ENCODE results near the gene B3GALT4. TPM values are rescaled to one million over a fixed set of nuclear protein-coding genes. Genes with fewer than 3 reads are reported as not detected.
A peak's percentile ranks its signal among the peaks of the same experiment; 100 is the strongest.

B3GALT4 gene
- total and polyA plus RNA-seq, 2 experiments from 2014 or later, result 2.6 to 2.7 TPM

DNA sequence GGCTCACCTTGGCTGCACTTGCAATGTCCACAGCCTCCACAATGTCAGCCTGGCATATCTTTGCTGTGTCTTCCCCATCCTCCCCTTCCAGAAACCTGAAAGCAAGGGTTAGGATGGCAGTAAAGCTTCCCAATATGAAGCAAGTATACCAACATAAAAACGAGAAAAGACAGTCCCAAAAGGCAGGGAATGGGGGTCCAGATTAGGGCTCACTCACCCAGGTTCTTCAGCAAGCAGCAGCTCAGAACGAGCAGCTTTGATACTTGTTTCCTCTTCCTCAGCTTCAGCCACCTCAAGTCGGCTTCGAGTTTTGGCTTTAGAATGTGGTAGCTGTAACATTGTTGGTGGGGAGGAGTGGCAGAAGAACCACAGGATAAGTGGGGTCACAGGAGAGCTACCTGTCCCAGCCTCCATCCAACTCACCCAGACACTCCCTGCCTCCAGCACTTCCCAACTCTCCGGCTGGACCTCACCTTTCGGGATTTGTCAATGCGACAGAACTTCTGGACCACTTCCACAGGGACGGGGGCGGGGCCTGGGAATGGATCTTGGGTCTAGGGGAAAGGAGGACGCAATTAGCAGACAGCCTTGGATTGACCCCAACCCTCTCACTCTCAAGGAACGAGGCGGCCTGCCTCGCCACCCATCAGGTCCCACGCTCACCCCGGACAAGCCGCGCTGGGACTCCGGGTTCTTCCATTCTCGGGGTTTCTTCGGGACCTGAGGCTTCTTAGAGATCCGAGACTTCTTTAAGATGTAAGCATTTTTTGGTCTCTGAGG lies 11.4 kb downstream of the B3GALT4 start:
- 11% methylated on average over 21 of the region's 21 CpGs for WGBS, 2 experiments (ENCODE audit: low coverage in 1 of 2, low lambda C conversion rate in 2 of 2, missing lambda C conversion rate in 2 of 2)
- Histone ChIP-seq H3K36me3 (ENCODE audit: low read depth) (peaks cover 32% of the 10 kb centered on the region; the same call in 1 of the 2 replicates), H3K27me3 (replicated peaks; ENCODE audit: insufficient read depth) (no peaks in the 10 kb centered on the region), H3K4me3 (peak overlapping the region; percentile 98), H3K79me2 (ENCODE audit: insufficient read depth) (peaks cover 78% of the 10 kb centered on the region), H4K20me1 (ENCODE audit: insufficient read depth) (no peaks in the 10 kb centered on the region), H2AFZ (peak overlapping the region; percentile 98), H3F3A (ENCODE audit: insufficient read depth) (no peaks in the 10 kb centered on the region), H3K9me2 (ENCODE audit: insufficient read depth) (no peaks in the 10 kb centered on the region), H3K4me1 (ENCODE audit: insufficient read depth) (peaks cover 13% of the 10 kb centered on the region), H3K9ac (peak overlapping the region; percentile 94), H3K4me2 (ENCODE audit: unreplicated experiment) (peak overlapping the region; percentile 99), H3K9me3 (ENCODE audit: low read depth) (no peaks in the 10 kb centered on the region), H3K27ac (peak overlapping the region; percentile 64)
- in situ Hi-C loops (cut with MboI), result no loop called here
- peak; percentile 48 for DNase-seq
- no peak for TF ChIP-seq EZH2 (IDR thresholded peaks at IDR 0.05; ENCODE audit: insufficient read depth, poor library complexity, severe bottlenecking)
- no peak for TF ChIP-seq EZH2phosphoT487 (IDR thresholded peaks at IDR 0.05; ENCODE audit: insufficient read depth, low read depth)

DNA sequence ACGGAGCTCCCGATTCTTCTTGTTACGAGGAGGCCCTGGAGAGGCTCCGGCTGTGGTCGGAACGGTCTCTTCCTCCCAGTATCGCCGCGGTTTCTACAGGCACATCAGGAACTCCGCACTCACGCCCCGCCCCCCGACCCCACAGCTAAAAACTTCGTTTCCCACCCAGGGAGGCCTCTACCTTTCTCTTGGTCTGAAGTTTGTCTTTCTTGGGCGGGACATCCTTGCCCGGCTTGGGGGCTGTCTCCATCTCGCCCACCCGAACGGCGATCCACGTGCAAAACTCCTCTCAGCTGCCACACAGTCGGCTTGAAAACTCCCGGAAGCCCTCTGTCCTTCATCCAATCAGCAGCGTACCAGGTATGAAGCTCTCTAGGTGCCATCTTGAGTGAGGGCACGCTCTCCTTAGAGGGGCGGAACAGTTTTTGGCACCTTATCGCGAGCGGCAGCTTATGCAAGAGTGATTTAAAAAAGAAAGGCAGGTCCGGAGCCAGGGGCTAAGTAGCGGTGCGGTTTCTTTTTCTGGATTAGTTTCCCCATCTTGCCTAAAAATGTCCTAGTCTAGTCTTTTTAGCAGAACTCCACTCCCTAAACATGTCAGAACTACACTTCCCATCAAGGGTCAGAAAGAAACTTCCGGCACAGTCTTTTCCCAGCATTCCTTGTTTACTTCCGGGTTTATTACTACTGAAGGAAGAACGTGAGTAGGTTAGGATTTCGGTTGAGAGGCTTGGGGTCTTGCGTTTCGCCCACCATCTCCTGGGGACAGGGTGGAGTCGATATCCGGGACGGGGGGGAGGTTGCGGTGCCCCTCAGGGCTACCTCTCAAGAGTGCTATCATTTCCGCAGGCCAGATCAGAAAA lies 12.2 kb downstream of the B3GALT4 start, which contains the start of the genes PFDN6 and WDR46:
Gene PFDN6 (plus strand): TSS at position 681 of the 863 bp plus-strand sequence. CDS start 256 bp downstream, outside the sequence.
Gene WDR46 (minus strand): TSS at position 319 of the 863 bp plus-strand sequence. CDS start 69 bp downstream, at position 250.
- no peaks in the 10 kb centered on the region for H3K27me3 ChIP-seq (replicated peaks; ENCODE audit: insufficient read depth)
- peaks cover 13% of the 10 kb centered on the region for H3K4me1 ChIP-seq (ENCODE audit: insufficient read depth)
- H3F3A ChIP-seq (ENCODE audit: insufficient read depth), result no peaks in the 10 kb centered on the region
- peak within 1 kb of the TSS; percentile 98 for H2AFZ ChIP-seq
- TF ChIP-seq EZH2phosphoT487 (IDR thresholded peaks at IDR 0.05; ENCODE audit: insufficient read depth, low read depth) (no peak), EZH2 (IDR thresholded peaks at IDR 0.05; ENCODE audit: insufficient read depth, poor library complexity, severe bottlenecking) (no peak)
- 1% methylated on average over 42 to 43 of the region's 43 CpGs for WGBS, 2 experiments (ENCODE audit: low coverage in 1 of 2, low lambda C conversion rate in 2 of 2, missing lambda C conversion rate in 2 of 2)
- peaks cover 70% of the 10 kb centered on the region for H3K79me2 ChIP-seq (ENCODE audit: insufficient read depth)
- no peaks in the 10 kb centered on the region for H3K9me3 ChIP-seq (ENCODE audit: low read depth)
- H3K36me3 ChIP-seq (ENCODE audit: low read depth), result peaks cover 25% of the 10 kb centered on the region; the same call in 1 of the 2 replicates
- H4K20me1 ChIP-seq (ENCODE audit: insufficient read depth), result no peaks in the 10 kb centered on the region
- in situ Hi-C loops (cut with MboI), result no loop called here
- H3K27ac ChIP-seq, result peak within 1 kb of the TSS; percentile 64
- H3K9ac ChIP-seq, result peak within 1 kb of the TSS; percentile 94
- no peaks in the 10 kb centered on the region for H3K9me2 ChIP-seq (ENCODE audit: insufficient read depth)
- H3K4me2 ChIP-seq (ENCODE audit: unreplicated experiment), result peak within 1 kb of the TSS; percentile 99
- peak; percentile 95 for DNase-seq
- peak within 1 kb of the TSS; percentile 98 for H3K4me3 ChIP-seq

DNA sequence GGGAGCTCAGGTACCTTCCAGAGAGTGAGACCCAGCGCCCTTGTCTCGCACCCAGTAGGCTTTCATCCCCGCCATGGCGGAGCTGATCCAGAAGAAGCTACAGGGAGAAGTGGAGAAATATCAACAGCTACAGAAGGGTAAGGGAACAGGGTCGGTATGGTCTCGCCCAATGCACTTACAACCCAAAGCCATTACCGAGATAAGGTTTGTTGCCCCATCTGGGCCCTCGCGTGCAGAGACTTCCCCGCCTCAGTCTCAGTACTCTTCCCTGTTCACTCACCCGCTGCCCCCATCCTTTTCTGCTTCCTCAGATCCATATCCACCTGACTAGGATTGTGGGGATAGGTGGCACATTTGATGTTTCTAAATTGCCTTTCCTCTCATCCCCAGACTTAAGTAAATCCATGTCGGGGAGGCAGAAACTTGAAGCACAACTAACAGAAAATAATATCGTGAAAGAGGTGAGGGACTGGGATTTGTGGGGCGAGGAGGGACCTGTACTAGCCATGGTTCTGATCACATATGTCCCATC lies 12.9 kb downstream of the B3GALT4 start:
- peak overlapping the region; percentile 99 for H3K4me2 ChIP-seq (ENCODE audit: unreplicated experiment)
- TF ChIP-seq EZH2phosphoT487 (IDR thresholded peaks at IDR 0.05; ENCODE audit: insufficient read depth, low read depth) (no peak), EZH2 (IDR thresholded peaks at IDR 0.05; ENCODE audit: insufficient read depth, poor library complexity, severe bottlenecking) (no peak)
- peaks cover 18% of the 10 kb centered on the region; the same call in 1 of the 2 replicates for H3K36me3 ChIP-seq (ENCODE audit: low read depth)
- no peaks in the 10 kb centered on the region for H3K9me2 ChIP-seq (ENCODE audit: insufficient read depth)
- in situ Hi-C loops (cut with MboI), result no loop called here
- WGBS, 2 experiments (ENCODE audit: low coverage in 1 of 2, low lambda C conversion rate in 2 of 2, missing lambda C conversion rate in 2 of 2), result 1 to 3% methylated on average over 13 to 14 of the region's 14 CpGs
- H3K79me2 ChIP-seq (ENCODE audit: insufficient read depth), result peaks cover 63% of the 10 kb centered on the region
- H3K27me3 ChIP-seq (replicated peaks; ENCODE audit: insufficient read depth), result no peaks in the 10 kb centered on the region
- H3K9me3 ChIP-seq (ENCODE audit: low read depth), result no peaks in the 10 kb centered on the region
- H3K27ac ChIP-seq, result peak overlapping the region; percentile 64
- peaks cover 13% of the 10 kb centered on the region for H3K4me1 ChIP-seq (ENCODE audit: insufficient read depth)
- H4K20me1 ChIP-seq (ENCODE audit: insufficient read depth), result no peaks in the 10 kb centered on the region
- peak overlapping the region; percentile 98 for H3K4me3 ChIP-seq
- peak; percentile 66 for DNase-seq
- peak overlapping the region; percentile 98 for H2AFZ ChIP-seq
- peak overlapping the region; percentile 94 for H3K9ac ChIP-seq
- H3F3A ChIP-seq (ENCODE audit: insufficient read depth), result no peaks in the 10 kb centered on the region

DNA sequence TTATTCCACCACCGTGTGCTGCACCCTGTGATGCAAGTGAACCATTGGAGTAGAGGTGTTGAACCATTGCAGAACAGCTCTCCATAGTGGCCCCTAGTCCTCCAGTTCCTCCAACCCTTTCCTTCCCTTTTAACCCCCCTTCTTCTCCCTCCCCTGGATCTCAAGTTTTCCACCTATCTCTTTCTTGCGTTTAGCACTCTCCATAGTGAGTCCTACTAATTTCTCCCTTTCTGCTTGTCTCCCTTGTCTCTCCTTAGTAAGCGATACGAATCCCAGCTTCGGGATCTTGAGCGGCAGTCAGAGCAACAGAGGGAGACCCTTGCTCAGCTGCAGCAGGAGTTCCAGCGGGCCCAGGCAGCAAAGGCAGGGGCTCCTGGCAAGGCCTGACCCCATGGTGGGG lies 13.5 kb downstream of the B3GALT4 start:
- WGBS, 2 experiments (ENCODE audit: low coverage in 1 of 2, low lambda C conversion rate in 2 of 2, missing lambda C conversion rate in 2 of 2), result 63 to 68% methylated on average over 7 of the region's 7 CpGs
- Histone ChIP-seq H3K9me3 (ENCODE audit: low read depth) (no peaks in the 10 kb centered on the region), H3K4me3 (peak overlapping the region; percentile 98), H3K4me2 (ENCODE audit: unreplicated experiment) (peak overlapping the region; percentile 99), H3K27ac (no peak overlapping the region), H4K20me1 (ENCODE audit: insufficient read depth) (no peaks in the 10 kb centered on the region), H3F3A (ENCODE audit: insufficient read depth) (no peaks in the 10 kb centered on the region), H2AFZ (no peak overlapping the region), H3K9me2 (ENCODE audit: insufficient read depth) (no peaks in the 10 kb centered on the region), H3K36me3 (ENCODE audit: low read depth) (peaks cover 13% of the 10 kb centered on the region; the same call in 1 of the 2 replicates), H3K4me1 (ENCODE audit: insufficient read depth) (peaks cover 13% of the 10 kb centered on the region), H3K9ac (peak overlapping the region; percentile 94), H3K79me2 (ENCODE audit: insufficient read depth) (peaks cover 57% of the 10 kb centered on the region), H3K27me3 (replicated peaks; ENCODE audit: insufficient read depth) (no peaks in the 10 kb centered on the region)
- TF ChIP-seq EZH2phosphoT487 (IDR thresholded peaks at IDR 0.05; ENCODE audit: insufficient read depth, low read depth), result no peak
- TF ChIP-seq EZH2 (IDR thresholded peaks at IDR 0.05; ENCODE audit: insufficient read depth, poor library complexity, severe bottlenecking), result no peak
- no peak for DNase-seq
- in situ Hi-C loops (cut with MboI), result no loop called here

All from GM23248 (cell line).